A673 (cell line): Measurements from ENCODE around the gene TARS3. TPM values are rescaled to one million over a fixed set of nuclear protein-coding genes. Genes with fewer than 3 reads are reported as not detected.

Experiments
- BruUV-seq: library from RNA; stranded (reverse); fragments of 400-500 nt; replicated peaks from 2 replicates; lab custom pipeline; 2021; lab: Mats Ljungman, UMichigan
- CTCF ChIA-PET: fragments of 300-600 bp; sonication (Branson Sonifier 250); formaldehyde crosslinking; loops from one replicate; lab custom pipeline; 2022; ENCODE audit warnings: antibody characterized with exemption; lab: Charles Lee
- POLR2A ChIA-PET: fragments of 300-600 bp; sonication (Branson Sonifier 250); formaldehyde crosslinking; loops from one replicate; lab custom pipeline; 2022; ENCODE audit warnings: antibody characterized with exemption; ENCODE audit not compliant: low non-redundant PET; lab: Charles Lee
- DNase-seq: peaks from one replicate; pipeline ENCODE4 v3.0.0-alpha.2; 2015; ENCODE audit warnings: low spot score
- H3K27ac ChIP-seq: fragments of 200-600 bp; sonication (generic); 2 replicates; pipeline ENCODE4 v1.5.1; 2016; ENCODE audit warnings: mixed run types, low read depth, mild to moderate bottlenecking, mixed read lengths, antibody characterized with exemption, low read length; ENCODE audit not compliant: poor library complexity, severe bottlenecking
- H3K27me3 ChIP-seq: fragments of 200-600 bp; sonication (generic); replicated peaks from 2 replicates; pipeline ENCODE4 v1.6.1; 2017; ENCODE audit warnings: mixed run types, low read depth, mild to moderate bottlenecking, mixed read lengths, antibody characterized with exemption, low read length; ENCODE audit not compliant: insufficient read depth, poor library complexity
- H3K36me3 ChIP-seq: fragments of 200-600 bp; sonication (generic); 2 replicates; pipeline ENCODE4 v1.6.1; 2016; ENCODE audit warnings: mixed run types, mild to moderate bottlenecking, mixed read lengths, antibody characterized with exemption, low read length; ENCODE audit not compliant: insufficient read depth, poor library complexity, severe bottlenecking
- H3K4me1 ChIP-seq: fragments of 200-600 bp; sonication (generic); 2 replicates; pipeline ENCODE4 v1.6.1; 2017; ENCODE audit warnings: mixed run types, mild to moderate bottlenecking, mixed read lengths, antibody characterized with exemption, low read length; ENCODE audit not compliant: insufficient read depth, poor library complexity, severe bottlenecking
- H3K4me3 ChIP-seq: fragments of 200-600 bp; sonication (generic); 2 replicates; pipeline ENCODE4 v1.5.1; 2016; ENCODE audit warnings: low read depth, mixed run types, mild to moderate bottlenecking, mixed read lengths, low read length; ENCODE audit not compliant: poor library complexity, severe bottlenecking
- H3K9me3 ChIP-seq: fragments of 200-600 bp; sonication (generic); 2 replicates; pipeline ENCODE4 v1.6.1; 2016; ENCODE audit warnings: mixed run types, low read depth, mild to moderate bottlenecking, mixed read lengths, antibody characterized with exemption, low read length; ENCODE audit not compliant: poor library complexity, severe bottlenecking
- EZH2 ChIP-seq: fragments of 200-600 bp; sonication (generic); IDR thresholded peaks from 2 replicates; pipeline ENCODE4 v1.6.1; 2017; ENCODE audit warnings: borderline replicate concordance, low read depth, mild to moderate bottlenecking, mixed read lengths, antibody characterized with exemption, low read length; ENCODE audit not compliant: poor library complexity, severe bottlenecking
- intact Hi-C: fragments of 100-400 bp; cut with micrococcal nuclease; formaldehyde crosslinking; loops from one replicate; pipeline ENCODE4 v1.10.0; 2022; ENCODE audit not compliant: unreplicated experiment
- total RNA-seq: library from RNA; stranded (reverse); gene quantifications from 2 replicates; pipeline ENCODE4 v1.2.3, GENCODE V29; 2021
- TF ChIP-seq, protein P1 (sequence below): fragments of 300-800, 200-600 bp; sonication (generic); conservative IDR thresholded peaks from 2 replicates; pipeline ENCODE4 v1.5.1; 2017; ENCODE audit warnings: low read depth, mild to moderate bottlenecking, antibody characterized with exemption, low read length, moderate library complexity, mixed read lengths

TARS3 gene
- total RNA-seq, 1 experiment from 2014 or later: 9.1 TPM

DNA sequence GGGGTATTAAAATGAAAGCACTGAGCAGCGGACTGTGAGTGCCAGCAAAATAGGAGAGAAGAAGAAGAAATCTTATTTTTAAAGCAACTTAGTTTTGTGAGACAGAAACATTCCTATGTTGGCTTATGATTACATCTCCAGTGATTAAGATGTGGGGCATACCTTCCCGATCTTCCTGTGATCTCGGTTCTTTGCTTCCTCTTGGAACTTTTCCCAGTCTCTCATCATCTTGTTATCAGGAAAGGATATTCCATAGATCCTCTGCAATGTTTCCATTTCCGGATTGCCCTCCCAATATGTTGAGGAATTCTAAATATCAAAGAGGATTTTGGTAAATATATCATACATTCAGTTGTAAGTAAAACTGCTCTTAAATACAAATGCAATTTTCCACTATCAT is 22.2 kb downstream of the TARS3 start:
- Histone ChIP-seq H3K27ac (no peak overlapping the region), H3K27me3 (no peaks in the 10 kb centered on the region), H3K36me3 (peaks cover 5% of the 10 kb centered on the region), H3K4me1 (no peaks in the 10 kb centered on the region), H3K4me3 (no peak overlapping the region), H3K9me3 (no peaks in the 10 kb centered on the region)
- DNase-seq: no peak
- ChIA-PET POLR2A (no interaction called here), CTCF (no interaction called here)
- intact Hi-C loops: no loop called here
- no TSS peak for BruUV-seq
- TF ChIP-seq, protein P1, sequence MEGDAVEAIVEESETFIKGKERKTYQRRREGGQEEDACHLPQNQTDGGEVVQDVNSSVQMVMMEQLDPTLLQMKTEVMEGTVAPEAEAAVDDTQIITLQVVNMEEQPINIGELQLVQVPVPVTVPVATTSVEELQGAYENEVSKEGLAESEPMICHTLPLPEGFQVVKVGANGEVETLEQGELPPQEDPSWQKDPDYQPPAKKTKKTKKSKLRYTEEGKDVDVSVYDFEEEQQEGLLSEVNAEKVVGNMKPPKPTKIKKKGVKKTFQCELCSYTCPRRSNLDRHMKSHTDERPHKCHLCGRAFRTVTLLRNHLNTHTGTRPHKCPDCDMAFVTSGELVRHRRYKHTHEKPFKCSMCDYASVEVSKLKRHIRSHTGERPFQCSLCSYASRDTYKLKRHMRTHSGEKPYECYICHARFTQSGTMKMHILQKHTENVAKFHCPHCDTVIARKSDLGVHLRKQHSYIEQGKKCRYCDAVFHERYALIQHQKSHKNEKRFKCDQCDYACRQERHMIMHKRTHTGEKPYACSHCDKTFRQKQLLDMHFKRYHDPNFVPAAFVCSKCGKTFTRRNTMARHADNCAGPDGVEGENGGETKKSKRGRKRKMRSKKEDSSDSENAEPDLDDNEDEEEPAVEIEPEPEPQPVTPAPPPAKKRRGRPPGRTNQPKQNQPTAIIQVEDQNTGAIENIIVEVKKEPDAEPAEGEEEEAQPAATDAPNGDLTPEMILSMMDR: no peak
- TF ChIP-seq EZH2: no peak

DNA sequence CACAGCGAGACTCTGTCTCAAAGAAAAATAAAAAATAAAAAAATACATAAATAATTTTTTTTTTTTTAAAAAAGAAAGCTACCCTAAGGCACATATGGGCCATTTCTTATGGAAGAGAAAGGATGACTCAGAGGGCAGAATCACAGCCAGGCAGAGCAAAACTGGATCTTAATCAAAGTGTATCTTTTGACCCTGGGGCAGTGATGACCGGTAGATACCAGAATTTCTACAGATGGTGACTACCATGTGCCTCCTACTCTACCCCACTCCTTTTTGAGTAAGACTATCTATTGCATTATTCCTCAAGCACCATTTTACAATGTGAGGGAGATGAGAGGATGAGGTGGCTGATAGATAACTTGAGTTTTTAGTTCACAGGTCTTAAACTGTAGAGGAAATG is 26.0 kb downstream of the TARS3 start:
- Histone ChIP-seq H3K9me3 (no peaks in the 10 kb centered on the region), H3K27ac (no peak overlapping the region), H3K4me1 (no peaks in the 10 kb centered on the region), H3K27me3 (no peaks in the 10 kb centered on the region), H3K4me3 (no peak overlapping the region), H3K36me3 (peaks cover 5% of the 10 kb centered on the region)
- ChIA-PET CTCF (no interaction called here), POLR2A (no interaction called here)
- DNase-seq: no peak
- TF ChIP-seq, protein P1: no peak
- no peak for TF ChIP-seq EZH2
- no TSS peak for BruUV-seq
- intact Hi-C loops: no loop called here

DNA sequence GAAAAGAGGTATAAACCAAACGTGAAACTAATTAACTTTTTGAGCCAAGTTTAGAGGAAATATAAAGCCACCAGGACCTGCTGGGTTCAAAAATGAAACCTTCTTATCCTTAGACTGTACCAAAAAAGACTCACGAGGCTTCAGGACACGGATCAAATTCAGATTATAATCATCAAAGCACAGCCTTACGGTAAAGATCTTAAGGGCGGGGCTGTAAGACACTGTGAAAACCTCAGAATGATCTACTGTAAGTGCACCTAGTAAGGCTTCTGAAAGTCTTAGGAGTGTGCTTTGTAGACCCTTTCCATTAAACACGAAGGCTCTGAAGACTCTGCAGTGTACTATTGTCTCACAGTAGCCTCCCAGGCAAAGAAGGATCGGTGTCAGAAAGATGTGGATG is 26.8 kb downstream of the TARS3 start:
- no TSS peak for BruUV-seq
- H3K4me1 ChIP-seq: no peaks in the 10 kb centered on the region
- TF ChIP-seq, protein P1: no peak
- no peak for TF ChIP-seq EZH2
- peaks cover 5% of the 10 kb centered on the region for H3K36me3 ChIP-seq
- H3K9me3 ChIP-seq: no peaks in the 10 kb centered on the region
- intact Hi-C loops: no loop called here
- CTCF ChIA-PET: no interaction called here
- H3K27me3 ChIP-seq: no peaks in the 10 kb centered on the region
- no peak overlapping the region for H3K27ac ChIP-seq
- DNase-seq: no peak
- POLR2A ChIA-PET: no interaction called here
- H3K4me3 ChIP-seq: no peak overlapping the region
